ENCODE measurements around the gene ZBTB5. TPM values are rescaled to one million over a fixed set of nuclear protein-coding genes. Genes with fewer than 3 reads are reported as not detected.
A peak's percentile ranks its signal among the peaks of the same experiment; 100 is the strongest.

The ZBTB5 gene
- total and polyA plus RNA-seq, 2 of the 8 experiments (the other 6 are each of a cell fraction or from before 2014, with no cell fraction given), result 13.3 to 14.5 TPM

- peak overlapping the region in 1 of 2 experiments; percentile 72; a peak in 2 of 4 replicates for H3K4me2 ChIP-seq (ENCODE audit: insufficient read depth in 1 of 2, low read depth in 2 of 2, low read length in 2 of 2)
- TF ChIP-seq EGR1 (IDR thresholded peaks at IDR 0.05; ENCODE audit: borderline replicate concordance, low read depth, low read length), result no peak
- no peak for TF ChIP-seq EP300 (IDR thresholded peaks at IDR 0.05; ENCODE audit: borderline replicate concordance in 1 of 2, low read depth in 2 of 2, low read length in 2 of 2)
- no peak for TF ChIP-seq KDM5A (IDR thresholded peaks at IDR 0.05; ENCODE audit: low read length)
- no peak for TF ChIP-seq RBBP5 (IDR thresholded peaks at IDR 0.05; ENCODE audit: borderline replicate concordance, low read depth, low read length)
- TF ChIP-seq CBX8 (IDR thresholded peaks at IDR 0.05; ENCODE audit: borderline replicate concordance, low read depth, low read length), result no peak
- TF ChIP-seq, protein P1, sequence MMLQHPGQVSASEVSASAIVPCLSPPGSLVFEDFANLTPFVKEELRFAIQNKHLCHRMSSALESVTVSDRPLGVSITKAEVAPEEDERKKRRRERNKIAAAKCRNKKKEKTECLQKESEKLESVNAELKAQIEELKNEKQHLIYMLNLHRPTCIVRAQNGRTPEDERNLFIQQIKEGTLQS (IDR thresholded peaks at IDR 0.05; ENCODE audit: insufficient read depth, low read depth, low read length), result no peak
- TF ChIP-seq RXRA (IDR thresholded peaks at IDR 0.05; ENCODE audit: insufficient read depth, low read depth, low read length), result no peak
- no peak for TF ChIP-seq TCF12 (IDR thresholded peaks at IDR 0.05; ENCODE audit: low read depth, low read length)
Observed at GRCh38 chr9:37424204-37424685, 41.0 kb downstream of the ZBTB5 start.

More at GRCh38 chr9:37424204-37424685, 41.0 kb downstream of the ZBTB5 start:
- no peak overlapping the region for H4K91ac ChIP-seq (replicated peaks; ENCODE audit: insufficient read length, low read length)
- no peak overlapping the region for H2BK20ac ChIP-seq (ENCODE audit: low read length)
- no peak for FAIRE-seq
- no peak overlapping the region for H2AFZ ChIP-seq (ENCODE audit: low read length)
- H2BK15ac ChIP-seq (ENCODE audit: low read length), result no peak overlapping the region
- peaks cover 0 to 18% of the 10 kb centered on the region in 2 experiments; a peak in 2 of 4 replicates for H3K79me2 ChIP-seq (ENCODE audit: control insufficient read depth in 1 of 2, insufficient read depth in 2 of 2, low read length in 2 of 2)
- no peaks in the 10 kb centered on the region for H3K27me3 ChIP-seq (replicated peaks in 1 of 4; ENCODE audit: control insufficient read depth in 3 of 4, extremely low read depth in 1 of 4, insufficient read depth in 3 of 4, low read length in 3 of 4)
- DNase-seq (ENCODE audit: low read depth in 1 of 2, low spot score in 2 of 2), result no peak
- ChIA-PET CTCF (ENCODE audit: partially characterized antibody) (interaction anchor here (1.0 to 3.4 kb wide), 8 partner anchors 9 to 428 kb away, joined by 3 to 24 read pairs (median 4); no protein-coding TSS in a partner anchor), POLR2A (ENCODE audit: partially characterized antibody) (interaction anchor here (0.6 to 2.6 kb wide), 8 partner anchors 10 to 87 kb away, joined by 3 to 15 read pairs (median 5); no protein-coding TSS in a partner anchor)
- peaks cover 19% of the 10 kb centered on the region for H3K79me1 ChIP-seq (ENCODE audit: low read depth, low read length)
- H2AK5ac ChIP-seq (ENCODE audit: low read depth, low read length), result no peak overlapping the region
- H2BK120ac ChIP-seq (replicated peaks; ENCODE audit: low read depth, low read length), result no peak overlapping the region
- H3K4me3 ChIP-seq (ENCODE audit: extremely low read depth in 1 of 4, insufficient read depth in 2 of 4, low read depth in 3 of 4, low read length in 4 of 4), result 0 out of 8 replicates have a peak overlapping the region, but pooled peaks of 1 of the 4 experiments have one; percentile 97
- H3K4ac ChIP-seq (replicated peaks; ENCODE audit: insufficient read length, low read depth, low read length), result no peak overlapping the region
- no peak overlapping the region for H2BK12ac ChIP-seq (ENCODE audit: low read depth, low read length)
- H3K9me3 ChIP-seq (ENCODE audit: insufficient read depth in 2 of 2, low read depth in 1 of 2, low read length in 1 of 2), result no peaks in the 10 kb centered on the region
- no peak overlapping the region for H3K23ac ChIP-seq (ENCODE audit: insufficient read length)
- H4K20me1 ChIP-seq (replicated peaks in 1 of 2; ENCODE audit: control insufficient read depth in 1 of 2, insufficient read depth in 2 of 2, low read length in 2 of 2), result peaks cover 8 to 10% of the 10 kb centered on the region in 2 experiments
- peaks cover 2 to 15% (median 8%) of the 10 kb centered on the region in 4 experiments for H3K4me1 ChIP-seq (replicated peaks in 1 of 4; ENCODE audit: control insufficient read depth in 3 of 4, insufficient read depth in 4 of 4, low read length in 3 of 4)
- no peak overlapping the region for H3K18ac ChIP-seq (ENCODE audit: extremely low read depth, low read length)
- H3K9ac ChIP-seq (replicated peaks in 1 of 4; ENCODE audit: extremely low read depth in 1 of 4, low read depth in 3 of 4, low read length in 3 of 4), result no peak overlapping the region
- H3K23me2 ChIP-seq (ENCODE audit: low read depth, low read length), result peaks cover 2% of the 10 kb centered on the region; the same call in 1 of the 2 replicates
- H2BK5ac ChIP-seq (ENCODE audit: low read depth, low read length), result no peak overlapping the region
- no peak overlapping the region for H3K27ac ChIP-seq (ENCODE audit: low read depth, low read length)
- WGBS, 2 experiments (ENCODE audit: extremely low coverage in 1 of 2, insufficient coverage in 1 of 2, insufficient read length in 1 of 2, insufficient replicate concordance in 2 of 2, low coverage in 1 of 2, low lambda C conversion rate in 2 of 2, missing lambda C conversion rate in 1 of 2), result 81% methylated on average over 8 of the region's 8 CpGs; no CpG with 5 or more reads in 1 of the 2 experiments
- H4K5ac ChIP-seq (ENCODE audit: insufficient read length, low read depth, low read length), result no peak overlapping the region
- no peak overlapping the region for H4K8ac ChIP-seq (ENCODE audit: extremely low read depth, insufficient read depth, low read length)
- no peak overlapping the region for H3K56ac ChIP-seq (replicated peaks; ENCODE audit: insufficient read length, low read depth, low read length)
- H3K14ac ChIP-seq (ENCODE audit: insufficient read length), result no peak overlapping the region
- H3K36me3 ChIP-seq (ENCODE audit: control insufficient read depth in 2 of 4, insufficient read depth in 4 of 4, low read length in 3 of 4), result peaks cover 15 to 36% (median 20%) of the 10 kb centered on the region in 4 experiments; a peak in 7 of 8 replicates

All from H1 (cell line).